Fibroblast of peridontal ligament (primary cell): ENCODE results near the gene TP53BP2.
A peak's percentile ranks its signal among the peaks of the same experiment; 100 is the strongest.
"Not testable (repeated sequence)": the region's sequence is repeated elsewhere in the genome, so short reads cannot be mapped to it uniquely, and the experiment has no call there.

Experiments used
- DNase-seq: peaks from one replicate; pipeline ENCODE4 v3.0.0-alpha.2; 2010; ENCODE audit errors: extremely low read depth

Gene TP53BP2

DNA sequence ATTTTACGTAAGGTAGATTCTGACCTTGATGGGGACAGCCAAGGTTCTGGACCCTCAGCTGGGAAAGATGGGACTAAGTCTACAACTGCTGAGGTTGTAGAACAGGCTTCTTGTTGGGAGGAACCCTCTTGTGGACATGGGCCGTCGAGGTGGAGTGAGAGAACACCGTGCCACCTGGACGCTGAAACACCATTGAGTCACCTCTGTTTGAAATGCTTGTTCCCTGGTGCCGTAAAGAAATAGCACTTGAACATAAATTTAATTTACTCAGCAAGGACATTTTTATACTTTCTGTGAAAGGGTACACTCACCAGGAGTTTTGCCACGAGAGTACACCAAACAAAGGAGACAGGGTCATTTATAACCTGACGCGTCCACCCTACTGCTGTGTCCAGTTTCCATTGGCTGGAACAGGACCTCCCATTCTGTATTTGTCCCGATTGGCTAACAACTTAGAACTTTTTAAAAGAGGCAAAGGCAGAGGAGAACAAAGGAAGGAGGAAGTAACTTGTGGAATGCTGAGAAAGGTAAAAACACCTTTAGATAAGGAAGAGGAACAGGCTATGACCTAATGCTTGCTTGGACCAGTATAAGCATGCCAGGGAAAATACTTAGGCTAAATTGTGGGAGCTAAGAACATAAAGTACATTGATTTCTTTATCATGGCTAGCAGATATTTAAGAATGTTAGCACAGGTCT is 105.6 kb downstream of the TP53BP2 start:
- DNase-seq = not testable (repeated sequence)

DNA sequence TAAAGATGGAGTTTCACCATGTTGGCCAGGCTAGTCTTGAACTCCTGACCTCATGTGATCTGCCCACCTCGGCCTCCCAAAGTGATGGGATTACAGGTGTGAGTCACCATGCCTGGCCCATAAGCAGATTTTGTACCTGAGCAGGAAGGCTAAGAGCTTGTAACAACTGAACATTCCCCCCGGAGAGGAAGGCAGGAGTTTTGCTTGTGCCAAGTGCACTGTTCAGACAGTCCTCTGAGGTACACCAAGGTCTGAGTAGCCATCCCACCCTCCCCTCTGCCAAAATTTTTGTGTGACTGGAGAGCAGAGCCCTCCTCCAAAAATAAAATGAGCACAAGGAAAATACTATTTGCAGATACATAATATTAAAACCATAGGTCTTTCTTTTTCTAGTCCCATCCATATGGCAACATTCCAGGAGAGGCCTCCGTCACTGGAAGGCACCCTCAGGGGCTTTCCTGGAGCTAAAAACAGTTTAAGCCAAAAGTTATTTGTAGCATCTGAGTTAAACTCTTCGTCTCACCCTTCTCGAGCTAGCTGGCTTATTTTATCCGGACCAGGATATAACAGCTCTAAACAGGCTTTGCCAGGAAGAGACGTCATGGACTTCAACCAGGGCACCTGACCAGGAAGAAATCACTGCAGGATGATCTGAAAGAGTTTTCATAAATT is 106.2 kb downstream of the TP53BP2 start:
- no peak for DNase-seq

DNA sequence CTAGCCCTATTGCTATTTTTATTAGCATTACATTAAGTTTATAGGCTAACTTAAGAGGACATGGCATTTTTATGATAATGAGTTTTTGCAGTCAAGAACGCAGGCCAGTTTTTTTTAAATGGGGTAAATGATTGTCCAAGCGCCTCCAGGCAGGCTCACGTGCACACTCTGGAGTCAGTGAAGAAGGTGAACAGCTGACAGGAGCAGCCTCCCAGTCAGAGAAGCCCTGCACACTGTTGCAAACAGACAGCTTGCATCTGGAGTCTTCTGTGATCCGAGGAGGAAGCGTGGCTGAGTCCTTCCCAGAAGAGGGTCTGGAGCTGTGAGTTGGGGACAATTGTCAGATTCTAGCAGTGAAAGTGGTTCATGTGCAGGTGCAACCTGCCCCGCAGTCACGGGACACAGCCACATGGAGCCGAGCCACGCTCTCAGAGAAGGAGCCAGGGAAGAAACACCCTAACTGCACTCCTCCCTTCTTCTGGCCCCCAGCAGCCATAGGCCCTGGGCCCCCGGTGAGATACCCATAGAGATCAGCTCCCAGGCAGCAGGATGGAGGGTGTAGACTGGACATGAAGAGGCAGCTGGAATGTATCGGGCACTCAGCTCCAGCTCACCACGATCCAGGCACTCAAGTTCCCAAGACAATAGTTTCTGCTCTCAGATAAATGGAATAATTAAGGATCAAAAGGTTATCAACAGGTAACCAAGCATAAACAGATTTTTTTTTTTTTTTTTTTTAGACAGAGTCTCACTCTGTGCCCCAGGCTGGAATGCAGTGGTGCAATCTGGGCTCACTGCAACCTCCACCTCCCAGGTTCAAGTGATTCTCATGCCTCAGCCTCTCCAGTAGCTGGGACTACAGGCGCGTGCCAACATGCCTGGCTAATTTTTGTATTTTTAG is 107.0 kb downstream of the TP53BP2 start:
- no peak for DNase-seq

DNA sequence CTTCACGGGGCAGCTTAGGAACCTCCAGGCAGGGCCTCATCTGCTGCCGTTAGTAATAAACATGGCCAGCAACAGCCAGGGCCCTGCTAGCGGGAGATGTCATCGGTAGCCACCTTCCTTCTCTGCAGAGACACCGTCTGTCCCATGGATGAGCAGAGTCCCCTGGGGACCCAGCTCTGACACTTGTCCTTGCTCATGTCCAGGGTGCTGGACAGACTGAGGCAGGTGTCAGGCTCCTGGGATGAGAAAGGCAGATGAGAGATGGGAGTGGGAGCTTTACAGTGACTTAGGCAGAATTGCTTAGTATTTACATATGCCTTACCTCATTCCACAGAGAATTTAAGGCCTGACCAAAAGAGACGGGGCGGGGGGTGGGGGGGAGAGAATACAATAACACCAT is 108.4 kb downstream of the TP53BP2 start:
- no peak for DNase-seq

DNA sequence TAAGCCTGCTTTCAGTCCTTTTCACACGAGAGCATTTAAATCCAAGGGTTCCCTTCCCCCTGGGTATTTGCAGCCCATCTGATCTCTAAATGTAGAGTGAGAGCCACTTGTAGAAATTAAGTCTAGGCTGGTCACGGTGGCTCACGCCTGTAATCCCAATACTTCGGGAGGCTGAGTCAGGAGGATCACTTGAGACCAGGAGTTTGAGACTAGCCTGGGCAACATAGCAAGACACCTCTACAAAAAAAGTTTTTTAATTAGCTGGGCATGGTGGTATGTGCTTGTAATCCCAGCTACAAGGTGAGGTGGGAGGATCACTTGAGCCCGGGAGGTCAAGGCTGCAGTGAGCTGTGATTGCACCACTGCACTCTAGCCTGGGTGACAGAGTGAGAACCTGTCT is 109.1 kb downstream of the TP53BP2 start:
- not testable (repeated sequence) for DNase-seq

DNA sequence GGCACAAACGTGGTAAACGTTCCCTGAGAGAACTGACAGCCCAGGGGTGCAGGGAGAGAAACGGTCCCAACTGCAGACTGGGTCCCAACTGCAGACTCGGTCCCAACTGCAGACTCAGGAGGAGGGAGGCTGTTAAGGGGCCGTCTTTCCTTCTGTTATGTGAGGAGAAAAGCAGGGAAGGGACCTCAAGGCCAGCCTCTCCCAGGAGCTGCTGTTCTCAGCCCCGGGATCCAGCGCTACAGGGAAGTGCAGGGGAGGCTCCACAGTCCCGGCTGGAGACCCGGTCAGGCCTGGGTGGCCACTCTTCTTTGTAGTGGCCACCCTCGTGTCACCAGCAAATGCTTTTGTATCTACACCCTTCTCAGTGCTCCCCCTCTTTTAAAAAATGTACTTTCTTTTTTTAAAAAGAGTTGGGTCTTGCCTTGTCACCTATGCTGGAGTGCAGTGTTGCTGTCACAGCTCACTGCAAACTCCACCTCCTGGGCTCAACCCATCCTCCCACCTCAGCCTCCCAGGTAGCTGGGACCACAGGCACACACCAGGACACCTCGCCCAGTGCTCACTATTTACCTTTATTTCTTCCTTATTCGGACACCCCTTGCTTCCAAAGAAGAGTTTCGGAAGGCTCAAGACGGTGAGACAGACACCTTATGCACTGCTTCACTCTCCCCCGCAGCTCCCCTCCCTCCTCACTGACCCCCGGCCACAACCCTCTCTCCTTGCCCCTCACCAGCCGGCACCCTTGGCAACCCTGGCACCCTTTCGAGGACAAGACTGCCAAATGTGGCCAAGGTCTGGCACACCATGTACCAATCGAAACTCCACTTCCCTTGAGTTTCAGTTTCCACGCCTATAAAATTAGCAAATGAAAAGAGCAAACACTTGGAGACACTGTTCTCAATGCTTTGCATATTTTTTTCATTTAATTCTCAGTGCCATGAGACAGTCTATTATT is 111.6 kb downstream of the TP53BP2 start:
- no peak for DNase-seq

DNA sequence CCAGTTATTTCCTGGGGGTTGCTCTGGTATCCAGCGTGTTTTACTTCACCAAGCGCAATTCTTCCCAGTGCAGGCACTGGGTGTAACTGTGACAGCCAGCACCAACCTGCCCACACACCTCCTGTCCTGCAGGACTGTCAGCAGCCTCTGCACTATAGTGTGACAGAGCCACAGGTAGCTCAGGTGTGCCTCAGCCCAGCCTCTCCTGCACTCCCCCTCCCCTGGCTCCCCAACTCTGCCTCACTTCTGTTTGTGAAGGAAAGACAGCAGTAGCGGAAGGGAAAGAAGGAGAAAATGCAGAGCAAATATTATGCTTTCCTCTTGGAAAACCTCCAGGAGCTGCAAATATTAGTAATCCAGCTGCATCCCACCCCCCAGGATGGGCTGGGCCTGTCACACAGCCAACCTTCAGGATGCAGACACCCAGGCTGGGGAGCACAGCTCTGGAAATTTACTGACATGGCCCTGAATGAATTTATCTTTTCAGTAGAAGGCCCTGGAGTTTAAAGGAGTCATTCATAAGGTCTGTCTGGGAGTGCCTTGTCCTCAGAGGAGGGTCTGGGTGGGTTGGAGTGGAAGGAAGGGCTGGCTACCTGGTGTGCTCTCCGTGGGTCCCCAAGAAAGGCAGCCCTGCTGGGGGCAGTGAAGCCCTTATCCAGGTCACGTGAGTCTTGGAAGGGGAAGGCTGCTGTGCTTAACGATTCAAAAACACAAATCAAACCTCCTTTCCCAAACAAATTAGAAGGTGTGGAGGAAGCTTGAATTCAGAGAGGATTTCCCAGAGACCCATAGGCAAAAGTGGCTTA is 112.6 kb downstream of the TP53BP2 start:
- no peak for DNase-seq

DNA sequence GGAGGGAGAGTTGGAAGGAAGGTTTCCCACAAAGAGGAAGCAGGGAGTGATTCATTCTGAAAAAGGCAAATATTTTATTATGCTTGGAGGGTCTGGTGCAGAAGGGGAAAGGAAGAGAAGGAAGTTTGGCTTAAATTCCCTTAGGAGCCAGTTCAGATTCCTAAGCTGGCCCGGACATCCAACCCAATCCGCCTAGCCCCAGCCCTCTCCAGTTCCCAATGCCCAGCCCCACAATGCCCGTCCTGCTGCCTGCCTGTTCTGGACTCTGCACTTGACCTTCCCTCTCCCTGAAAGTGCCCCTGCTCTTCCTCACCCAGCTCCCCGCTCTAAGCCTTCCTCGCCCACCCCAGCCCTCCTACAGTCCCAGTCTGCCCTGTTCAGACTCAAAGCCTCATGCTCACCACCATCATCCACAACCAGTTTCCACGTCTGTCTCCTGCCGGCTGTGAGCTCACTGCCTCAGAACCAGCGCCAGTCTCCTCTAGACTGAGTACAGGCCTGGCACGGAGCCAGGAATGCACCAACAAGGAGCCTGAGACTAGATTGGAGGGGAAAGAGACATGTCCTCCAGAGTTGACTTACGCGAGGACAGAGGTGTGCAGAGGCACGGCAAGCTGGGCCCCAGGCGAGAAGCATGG is 114.5 kb downstream of the TP53BP2 start:
- DNase-seq = peak; percentile 71

DNA sequence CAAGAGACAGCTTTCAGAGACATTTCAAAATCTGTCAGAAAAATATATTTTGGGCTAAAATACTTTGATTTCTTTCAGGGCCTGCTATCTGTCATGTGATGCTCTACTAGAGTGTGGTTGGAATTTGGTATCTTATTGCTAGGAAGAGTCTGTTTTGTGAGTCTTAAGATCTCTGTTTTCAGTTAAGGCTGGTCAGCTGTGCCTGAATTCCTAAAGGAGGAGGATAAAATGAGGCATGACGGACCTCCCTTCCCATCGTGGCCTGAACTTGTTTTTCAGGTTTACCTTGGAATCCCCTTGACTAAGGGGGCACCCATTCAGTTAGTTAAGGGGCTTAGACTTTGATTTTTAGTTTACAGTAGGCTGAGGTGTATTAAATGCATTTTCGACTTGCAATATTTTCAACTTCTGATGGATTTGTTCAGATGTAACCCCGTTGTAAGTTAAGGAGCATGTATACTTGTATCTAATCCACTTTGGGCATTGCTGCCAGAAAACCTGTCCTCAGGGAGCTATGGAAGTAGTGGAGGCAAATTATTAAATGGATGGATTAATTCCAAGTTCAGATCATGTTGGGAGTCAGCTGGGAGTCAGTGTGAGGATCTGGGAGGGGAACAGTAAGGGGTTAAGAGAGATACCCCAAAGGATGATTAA is 115.1 kb downstream of the TP53BP2 start:
- peak; percentile 82 for DNase-seq

DNA sequence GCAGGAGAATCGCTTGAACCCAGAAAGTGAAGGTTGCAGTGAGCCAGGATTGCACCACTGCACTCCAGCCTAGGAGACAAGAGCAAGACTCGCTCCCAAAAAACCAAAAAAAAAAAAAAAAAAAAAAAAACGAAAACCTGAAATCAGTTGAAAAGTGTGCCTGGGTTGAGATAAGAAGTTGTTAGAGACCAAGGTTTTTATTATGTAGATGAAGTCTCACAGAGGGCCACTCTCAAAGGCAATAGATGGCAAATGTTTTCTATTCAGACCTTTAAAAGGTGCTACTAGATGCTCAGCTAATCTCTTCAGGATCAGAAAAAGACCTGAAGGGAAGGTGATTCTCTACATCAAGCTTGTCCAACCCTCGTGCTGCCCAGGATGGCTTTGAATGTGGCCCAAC is 115.8 kb downstream of the TP53BP2 start:
- no peak for DNase-seq
